Endothelial cell of umbilical vein (primary cell): Measurements from ENCODE around the gene TMEM225B. TPM values are rescaled to one million over a fixed set of nuclear protein-coding genes. Genes with fewer than 3 reads are reported as not detected.

Source experiments
- BruUV-seq: library from RNA; stranded (reverse); fragments of 400-500 nt; replicated peaks from 2 replicates; lab custom pipeline; 2021; lab: Mats Ljungman, UMichigan
- CTCF ChIA-PET: fragments of 300-600, 350-600 bp; sonication (Branson Sonifier 250); formaldehyde crosslinking; loops from one replicate; lab custom pipeline; 2021; ENCODE audit warnings: antibody characterized with exemption, inconsistent platforms; lab: Charles Lee
- POLR2A ChIA-PET: fragments of 300-600, 350-600 bp; sonication (Branson Sonifier 250); formaldehyde crosslinking; loops from one replicate; lab custom pipeline; 2021; ENCODE audit warnings: antibody characterized with exemption, inconsistent platforms; lab: Charles Lee
- DNase-seq: peaks from one replicate; pipeline ENCODE4 v3.0.0-alpha.2; 2011; ENCODE audit warnings: low read depth, low spot score
- FAIRE-seq: peaks from 2 replicates; lab custom pipeline; 2011; peaks lifted over from hg19 to GRCh38; lab: Jason Lieb, UNC
- H2AFZ ChIP-seq: 2 replicates; pipeline ENCODE4 v1.6.0; 2012; ENCODE audit warnings: low read depth, low read length, control low read depth, inconsistent platforms
- H3K27ac ChIP-seq: 2 replicates; pipeline ENCODE4 v1.5.1; 2011; ENCODE audit warnings: low read depth, mild to moderate bottlenecking, control low read depth, low read length, moderate library complexity; ENCODE audit not compliant: insufficient read depth
- H3K27me3 ChIP-seq, 2 experiments: 2 replicates each; pipeline versions ENCODE4 v1.6.0 to v1.6.1; 2011; ENCODE audit warnings: low read length in 2 of 2, mixed read lengths in 1 of 2; ENCODE audit not compliant: control insufficient read depth in 2 of 2, insufficient read depth in 2 of 2
- H3K36me3 ChIP-seq, 2 experiments: 2 replicates in 1 of 2; 3 replicates in 1 of 2; pipeline ENCODE4 v1.5.1; 2011; ENCODE audit warnings: low read length in 2 of 2, mild to moderate bottlenecking in 1 of 2, moderate library complexity in 1 of 2; ENCODE audit not compliant: control insufficient read depth in 2 of 2, insufficient read depth in 2 of 2; ENCODE audit errors: extremely low read depth in 1 of 2
- H3K4me1 ChIP-seq: 3 replicates; pipeline ENCODE4 v1.5.1; 2011; ENCODE audit warnings: mild to moderate bottlenecking, low read length; ENCODE audit not compliant: control insufficient read depth, insufficient read depth; ENCODE audit errors: extremely low read depth
- H3K4me2 ChIP-seq: 2 replicates; pipeline ENCODE4 v1.6.1; 2011; ENCODE audit warnings: low read length, control low read depth, mixed read lengths; ENCODE audit not compliant: insufficient read depth
- H3K4me3 ChIP-seq, 3 experiments: fragments of 200-600 bp in 1 of 3; sonication (generic), shearing (Covaris generic) in 1 of 3; replicated peaks in 1 of 3; 2 replicates each; pipeline ENCODE4 v1.5.1; 2011 to 2016; ENCODE audit warnings: control low read depth in 3 of 3, low read length in 3 of 3, mild to moderate bottlenecking in 2 of 3, inconsistent platforms in 1 of 3, low read depth in 1 of 3, moderate library complexity in 1 of 3; ENCODE audit not compliant: insufficient read depth in 1 of 3
- H3K79me2 ChIP-seq: 2 replicates; pipeline ENCODE4 v1.6.0; 2012; ENCODE audit warnings: low read length, inconsistent platforms; ENCODE audit not compliant: control insufficient read depth, insufficient read depth
- H3K9ac ChIP-seq: replicated peaks from 2 replicates; pipeline ENCODE3; 2011; ENCODE audit warnings: low read length, control low read depth; ENCODE audit not compliant: insufficient read depth; ENCODE audit errors: extremely low read depth
- H3K9me1 ChIP-seq: replicated peaks from 3 replicates; pipeline ENCODE4 v1.6.0; 2011; ENCODE audit warnings: mild to moderate bottlenecking, low read length; ENCODE audit not compliant: control insufficient read depth, insufficient read depth; ENCODE audit errors: extremely low read depth
- H3K9me3 ChIP-seq: replicated peaks from 2 replicates; pipeline ENCODE4 v1.5.1; 2012; ENCODE audit warnings: low read length, inconsistent platforms; ENCODE audit not compliant: control insufficient read depth, insufficient read depth
- H4K20me1 ChIP-seq: replicated peaks from 2 replicates; pipeline ENCODE3; 2011; ENCODE audit warnings: mild to moderate bottlenecking, low read length; ENCODE audit not compliant: control insufficient read depth, insufficient read depth; ENCODE audit errors: extremely low read depth
- CTCF ChIP-seq, 2 donors: IDR thresholded peaks; 1 replicate in 1 of 2; 2 replicates in 1 of 2; pipeline ENCODE4 v1.5.1; 2011; ENCODE audit warnings: low read length in 2 of 2, mild to moderate bottlenecking in 2 of 2, moderate library complexity in 2 of 2, control low read depth in 1 of 2, inconsistent platforms in 1 of 2, low read depth in 1 of 2; ENCODE audit not compliant: insufficient read depth in 1 of 2; ENCODE audit errors: extremely low read depth in 1 of 2
- EZH2 ChIP-seq: IDR thresholded peaks from 2 replicates; pipeline ENCODE4 v1.6.1; 2012; ENCODE audit warnings: borderline replicate concordance, low read depth, mild to moderate bottlenecking, moderate library complexity, low read length, inconsistent platforms; ENCODE audit not compliant: severe bottlenecking
- FOS ChIP-seq: IDR thresholded peaks from 2 replicates; pipeline ENCODE4 v1.6.1; 2011; ENCODE audit warnings: mild to moderate bottlenecking, low read length, moderate library complexity, borderline replicate concordance; ENCODE audit not compliant: insufficient read depth
- GATA2 ChIP-seq: IDR thresholded peaks from 2 replicates; pipeline ENCODE4 v1.7.0; 2011; ENCODE audit warnings: low read depth, mild to moderate bottlenecking, moderate library complexity, mixed read lengths, low read length; ENCODE audit not compliant: insufficient read length, insufficient read depth
- JUN ChIP-seq: IDR thresholded peaks from 2 replicates; pipeline ENCODE4 v1.6.1; 2011; ENCODE audit warnings: borderline replicate concordance, low read depth; ENCODE audit not compliant: insufficient read length, insufficient read depth
- MAX ChIP-seq: IDR thresholded peaks from 2 replicates; pipeline ENCODE4 v1.6.1; 2011; ENCODE audit not compliant: insufficient read depth, insufficient read length
- MYC ChIP-seq: IDR thresholded peaks from one replicate; pipeline ENCODE4 v1.6.1; 2011; ENCODE audit warnings: mild to moderate bottlenecking, low read depth, low read length
- POLR2A ChIP-seq: IDR thresholded peaks from 2 replicates; pipeline ENCODE4 v1.6.1; 2012; ENCODE audit warnings: low read depth, mild to moderate bottlenecking, control low read depth, low read length
- POLR2AphosphoS5 ChIP-seq: IDR thresholded peaks from 2 replicates; pipeline ENCODE4 v1.6.1; 2012; ENCODE audit warnings: low read depth, mild to moderate bottlenecking, control low read depth, low read length, moderate library complexity; ENCODE audit not compliant: insufficient read depth
- dilution Hi-C: fragments of 300-500 bp; cut with MboI; formaldehyde crosslinking; loops from one replicate; pipeline ENCODE4 v1.15.0; 2019; ENCODE audit warnings: low sequenced_read_pairs; ENCODE audit not compliant: extremely low pct_ligation_motif_present
- intact Hi-C: fragments of 100-400 bp; cut with micrococcal nuclease; formaldehyde crosslinking; loops from one replicate; pipeline ENCODE4 v1.10.0; 2022
- polyA plus RNA-seq, 4 experiments: library from polyadenylated mRNA; depleted of rRNA in 3 of 4; stranded (reverse) in 3 of 4; unstranded in 1 of 4; fragments of >200 nt; gene quantifications; 2 replicates each; pipeline versions ENCODE4 v1.2.1 to v1.2.3, GENCODE V29; 2011 to 2012; ENCODE audit warnings: missing spikeins in 1 of 4
- total RNA-seq: library from RNA; stranded (reverse); gene quantifications from 2 replicates; pipeline ENCODE4 v1.2.3, GENCODE V29; 2021

The TMEM225B gene
- total and polyA plus RNA-seq, 2 donors (not counting 3 experiments of a cell fraction or from before 2014, with no cell fraction given): 0.29 TPM; not detected in 1

- dilution Hi-C loops (no loop called here), intact Hi-C loops (no loop called here)
- Histone ChIP-seq H3K9me1 (no peaks in the 10 kb centered on the region), H3K79me2 (no peaks in the 10 kb centered on the region), H3K4me1 (no peaks in the 10 kb centered on the region), H3K27ac (no peak overlapping the region), H3K9me3 (no peaks in the 10 kb centered on the region), H4K20me1 (no peaks in the 10 kb centered on the region), H3K27me3 (peaks cover 3 to 7% of the 10 kb centered on the region in 2 experiments), H3K36me3 (no peaks in the 10 kb centered on the region), H3K4me3 (no peak overlapping the region), H2AFZ (no peak overlapping the region), H3K9ac (no peak overlapping the region), H3K4me2 (no peak overlapping the region)
- no peak for TF ChIP-seq GATA2
- no peak for TF ChIP-seq POLR2AphosphoS5
- no peak for TF ChIP-seq FOS
- no peak for TF ChIP-seq MYC
- TF ChIP-seq JUN: no peak
- TF ChIP-seq EZH2: no peak
- no peak for TF ChIP-seq POLR2A
- TF ChIP-seq MAX: no peak
- TF ChIP-seq CTCF (IDR thresholded peaks at IDR 0.05; ENCODE audit: extremely low read depth in 1 of 2, insufficient read depth in 1 of 2, low read depth in 1 of 2, low read length in 2 of 2): no peak
- ChIA-PET CTCF (no interaction called here), POLR2A (no interaction called here)
- FAIRE-seq (no peak), DNase-seq (no peak)
- no TSS peak for BruUV-seq
Measured at GRCh38 chr7:99606531-99606930, 8.5 kb downstream of the TMEM225B start.
